Thyroid gland (tissue), 4 donors: ENCODE results near the gene COQ6.

ENCODE experiments used
- POLR2A ChIP-seq, 2 donors: fragments of 450-650 bp; IDR thresholded peaks; one replicate each; pipeline ENCODE4 v1.6.1; 2017; ENCODE audit warnings: antibody characterized with exemption in 2 of 2, mild to moderate bottlenecking in 2 of 2, moderate library complexity in 1 of 2
- TF ChIP-seq, protein P1 (sequence below), 6 experiments: fragments of 200-600 bp in 3 of 6; fragments of 450-650 bp in 3 of 6; sonication (generic) in 3 of 6; IDR thresholded peaks; one replicate each; pipeline ENCODE4 v1.5.1; 2016 to 2019; ENCODE audit warnings: antibody characterized with exemption in 6 of 6, mild to moderate bottlenecking in 2 of 6, inconsistent platforms in 1 of 6, moderate library complexity in 1 of 6

DNA sequence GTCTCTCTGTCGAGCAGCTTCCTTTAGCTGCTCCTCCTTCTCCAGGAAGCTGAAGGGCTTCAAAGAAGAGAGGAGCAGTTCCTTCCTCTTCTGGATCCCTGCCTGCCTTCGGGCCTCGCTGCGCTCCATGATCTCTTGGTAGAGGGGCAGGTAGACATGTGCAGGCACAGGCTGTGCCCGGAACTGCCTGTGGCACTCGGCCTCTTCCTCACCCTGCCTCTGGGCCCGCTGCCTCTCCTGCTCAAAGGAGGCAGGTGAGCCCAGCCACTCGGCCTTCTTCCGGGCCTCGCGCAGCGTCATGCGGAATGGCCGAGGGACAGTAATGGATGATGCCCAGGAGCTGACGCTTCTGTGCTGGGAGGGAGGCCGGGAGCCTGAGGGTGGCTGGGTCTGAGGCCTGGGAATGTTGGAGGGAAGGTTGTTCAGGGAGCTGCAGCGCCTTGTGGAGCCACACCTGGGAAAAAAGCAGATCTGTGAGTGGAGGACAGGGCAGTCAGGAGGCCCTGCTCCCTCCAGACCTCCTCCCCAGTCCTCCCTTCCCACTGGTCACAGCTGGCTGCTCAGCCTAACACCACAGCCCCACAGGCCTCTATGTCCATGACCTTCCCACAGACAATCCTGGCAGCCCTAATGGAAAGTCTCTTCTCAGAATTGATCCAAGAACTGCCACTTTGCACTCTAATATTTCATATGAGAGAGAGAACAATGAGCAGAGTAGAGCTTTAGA lies 5.5 kb upstream of the COQ6 start:
- TF ChIP-seq, protein P1, sequence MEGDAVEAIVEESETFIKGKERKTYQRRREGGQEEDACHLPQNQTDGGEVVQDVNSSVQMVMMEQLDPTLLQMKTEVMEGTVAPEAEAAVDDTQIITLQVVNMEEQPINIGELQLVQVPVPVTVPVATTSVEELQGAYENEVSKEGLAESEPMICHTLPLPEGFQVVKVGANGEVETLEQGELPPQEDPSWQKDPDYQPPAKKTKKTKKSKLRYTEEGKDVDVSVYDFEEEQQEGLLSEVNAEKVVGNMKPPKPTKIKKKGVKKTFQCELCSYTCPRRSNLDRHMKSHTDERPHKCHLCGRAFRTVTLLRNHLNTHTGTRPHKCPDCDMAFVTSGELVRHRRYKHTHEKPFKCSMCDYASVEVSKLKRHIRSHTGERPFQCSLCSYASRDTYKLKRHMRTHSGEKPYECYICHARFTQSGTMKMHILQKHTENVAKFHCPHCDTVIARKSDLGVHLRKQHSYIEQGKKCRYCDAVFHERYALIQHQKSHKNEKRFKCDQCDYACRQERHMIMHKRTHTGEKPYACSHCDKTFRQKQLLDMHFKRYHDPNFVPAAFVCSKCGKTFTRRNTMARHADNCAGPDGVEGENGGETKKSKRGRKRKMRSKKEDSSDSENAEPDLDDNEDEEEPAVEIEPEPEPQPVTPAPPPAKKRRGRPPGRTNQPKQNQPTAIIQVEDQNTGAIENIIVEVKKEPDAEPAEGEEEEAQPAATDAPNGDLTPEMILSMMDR (IDR thresholded peaks at IDR 0.05): no peak
- no peak for TF ChIP-seq POLR2A (IDR thresholded peaks at IDR 0.05)
